H9 (cell line): ENCODE results near the gene FBXO10. TPM values are rescaled to one million over a fixed set of nuclear protein-coding genes. Genes with fewer than 3 reads are reported as not detected.

Experiments
- DNase-seq: peaks from one replicate; pipeline ENCODE4 v3.0.0-alpha.2; 2017
- H2AFZ ChIP-seq: one replicate; pipeline ENCODE4 v1.6.1; 2013; ENCODE audit warnings: mild to moderate bottlenecking, low read length, control low read depth, moderate library complexity
- H2AK5ac ChIP-seq: 2 replicates; pipeline ENCODE4 v1.6.1; 2013; ENCODE audit warnings: low read length, control low read depth, mixed read lengths; ENCODE audit not compliant: insufficient read length
- H2BK120ac ChIP-seq: one replicate; pipeline ENCODE4 v1.6.1; 2013; ENCODE audit warnings: low read depth, mild to moderate bottlenecking, low read length, control low read depth, inconsistent platforms; ENCODE audit not compliant: poor library complexity, severe bottlenecking
- H2BK12ac ChIP-seq: 2 replicates; pipeline ENCODE4 v1.6.1; 2013; ENCODE audit warnings: low read length, control low read depth, mixed read lengths, low read depth; ENCODE audit not compliant: insufficient read length
- H2BK15ac ChIP-seq: 2 replicates; pipeline ENCODE4 v1.6.1; 2013; ENCODE audit warnings: low read depth, low read length, control low read depth
- H2BK20ac ChIP-seq: one replicate; pipeline ENCODE4 v1.6.1; 2013; ENCODE audit warnings: low read depth, mild to moderate bottlenecking, low read length, control low read depth, inconsistent platforms; ENCODE audit not compliant: poor library complexity, severe bottlenecking
- H2BK5ac ChIP-seq: 2 replicates; pipeline ENCODE4 v1.6.1; 2013; ENCODE audit warnings: low read length, control low read depth, mixed read lengths; ENCODE audit not compliant: insufficient read length
- H3K14ac ChIP-seq: 2 replicates; pipeline ENCODE4 v1.6.1; 2013; ENCODE audit warnings: low read length, control low read depth; ENCODE audit not compliant: insufficient read depth
- H3K18ac ChIP-seq: 2 replicates; pipeline ENCODE4 v1.6.1; 2013; ENCODE audit warnings: low read depth, mild to moderate bottlenecking, mixed read lengths, low read length, control low read depth; ENCODE audit not compliant: insufficient read length
- H3K23ac ChIP-seq: 2 replicates; pipeline ENCODE4 v1.6.1; 2013; ENCODE audit warnings: low read length, control low read depth, mixed read lengths, low read depth; ENCODE audit not compliant: insufficient read length
- H3K23me2 ChIP-seq: 2 replicates; pipeline ENCODE4 v1.6.1; 2013; ENCODE audit warnings: low read depth, mild to moderate bottlenecking, mixed read lengths, low read length, control low read depth; ENCODE audit not compliant: insufficient read length, poor library complexity, severe bottlenecking
- H3K27ac ChIP-seq: 2 replicates; pipeline ENCODE4 v1.5.1; 2013; ENCODE audit warnings: low read length, control low read depth, mixed read lengths, low read depth; ENCODE audit not compliant: insufficient read length
- H3K27me3 ChIP-seq: 2 replicates; pipeline ENCODE4 v1.6.1; 2013; ENCODE audit warnings: low read length, control low read depth, inconsistent platforms; ENCODE audit not compliant: insufficient read depth
- H3K4ac ChIP-seq: 2 replicates; pipeline ENCODE4 v1.6.1; 2013; ENCODE audit warnings: low read depth, mild to moderate bottlenecking, control low read depth, inconsistent platforms, low read length, moderate library complexity
- H3K4me1 ChIP-seq: 2 replicates; pipeline ENCODE4 v1.6.1; 2013; ENCODE audit warnings: low read length, control low read depth, inconsistent platforms; ENCODE audit not compliant: insufficient read depth
- H3K4me2 ChIP-seq: 2 replicates; pipeline ENCODE4 v1.6.1; 2013; ENCODE audit warnings: low read length, control low read depth, mixed read lengths; ENCODE audit not compliant: insufficient read length, insufficient read depth
- H3K56ac ChIP-seq: 2 replicates; pipeline ENCODE4 v1.6.1; 2013; ENCODE audit warnings: low read depth, mild to moderate bottlenecking, mixed read lengths, low read length, control low read depth; ENCODE audit not compliant: insufficient read length
- H3K79me1 ChIP-seq: 2 replicates; pipeline ENCODE4 v1.6.1; 2013; ENCODE audit warnings: low read depth, mild to moderate bottlenecking, moderate library complexity, low read length, control low read depth, inconsistent platforms; ENCODE audit not compliant: insufficient read depth, poor library complexity, severe bottlenecking
- H3K79me2 ChIP-seq: 2 replicates; pipeline ENCODE4 v1.6.1; 2013; ENCODE audit warnings: low read length, control low read depth, inconsistent platforms; ENCODE audit not compliant: insufficient read depth
- H3K9ac ChIP-seq: 2 replicates; pipeline ENCODE4 v1.6.1; 2013; ENCODE audit warnings: low read length, control low read depth, mixed read lengths; ENCODE audit not compliant: insufficient read length; ENCODE audit errors: extremely low read depth
- H3K9me3 ChIP-seq: one replicate; pipeline ENCODE4 v1.6.1; 2013; ENCODE audit warnings: low read depth, low read length, inconsistent platforms; ENCODE audit not compliant: control insufficient read depth
- H3T11ph ChIP-seq: one replicate; pipeline ENCODE4 v1.6.1; 2013; ENCODE audit warnings: mild to moderate bottlenecking, low read length, control low read depth, inconsistent platforms
- H4K20me1 ChIP-seq: one replicate; pipeline ENCODE4 v1.6.1; 2013; ENCODE audit not compliant: control insufficient read depth, insufficient read length, insufficient read depth
- H4K5ac ChIP-seq: 2 replicates; pipeline ENCODE4 v1.6.1; 2013; ENCODE audit warnings: low read depth, mild to moderate bottlenecking, mixed read lengths, low read length, control low read depth; ENCODE audit not compliant: insufficient read length
- H4K8ac ChIP-seq: replicated peaks from 2 replicates; pipeline ENCODE4 v1.6.1; 2013; ENCODE audit warnings: low read length, control low read depth, mixed read lengths, low read depth; ENCODE audit not compliant: insufficient read length
- H4K91ac ChIP-seq: 2 replicates; pipeline ENCODE4 v1.6.1; 2013; ENCODE audit warnings: low read depth, mild to moderate bottlenecking, moderate library complexity, mixed read lengths, low read length, control low read depth; ENCODE audit not compliant: insufficient read length
- H3K27ac Mint-ChIP-seq, 3 experiments: 2 replicates in 2 of 3; 3 replicates in 1 of 3; pipeline ENCODE4 v1.8.0; 2020 to 2021; ENCODE audit warnings: mixed read lengths in 3 of 3, mild to moderate bottlenecking in 1 of 3, moderate library complexity in 1 of 3
- H3K27me3 Mint-ChIP-seq: 2 replicates; pipeline ENCODE4 v1.8.0; 2021; ENCODE audit warnings: low read depth, mild to moderate bottlenecking, moderate library complexity, mixed read lengths
- H3K36me3 Mint-ChIP-seq, 3 experiments: 2 replicates in 2 of 3; 3 replicates in 1 of 3; pipeline ENCODE4 v1.8.0; 2020 to 2021; ENCODE audit warnings: low read depth in 3 of 3, mixed read lengths in 3 of 3; ENCODE audit not compliant: insufficient read depth in 1 of 3
- H3K4me1 Mint-ChIP-seq, 2 experiments: 2 replicates each; pipeline ENCODE4 v1.8.0; 2020; ENCODE audit warnings: mixed read lengths in 2 of 2
- H3K4me3 Mint-ChIP-seq, 2 experiments: 2 replicates in 1 of 2; 3 replicates in 1 of 2; pipeline ENCODE4 v1.8.0; 2020 to 2021; ENCODE audit warnings: mild to moderate bottlenecking in 2 of 2, mixed read lengths in 2 of 2, moderate library complexity in 1 of 2
- H3K9me3 Mint-ChIP-seq, 2 experiments: 2 replicates in 1 of 2; 3 replicates in 1 of 2; pipeline ENCODE4 v1.8.0; 2020; ENCODE audit warnings: mild to moderate bottlenecking in 2 of 2, mixed read lengths in 2 of 2, moderate library complexity in 1 of 2
- CTCF ChIP-seq: fragments of 200-600 bp; sonication (generic); conservative IDR thresholded peaks from 3 replicates; pipeline ENCODE4 v1.8.0; 2021; ENCODE audit warnings: antibody characterized with exemption, mild to moderate bottlenecking
- WGBS: extraction: QIAGEN DNeasy Blood & Tissue Kit; methylation state at CpG from one replicate; pipeline ENCODE4 v1.1.7; 2013; ENCODE audit warnings: missing lambda C conversion rate, low lambda C conversion rate, mixed read lengths; ENCODE audit not compliant: insufficient read length; ENCODE audit errors: extremely low coverage; 5-methylcytosine and 5-hydroxymethylcytosine counted together
- total RNA-seq: library from RNA; stranded (reverse); gene quantifications from 2 replicates; pipeline ENCODE4 v1.2.1, GENCODE V29; 2021

FBXO10 gene
- total RNA-seq, 1 experiment from 2014 or later = 16.8 TPM

- H3K14ac ChIP-seq = no peak overlapping the region
- no peak overlapping the region for H2BK5ac ChIP-seq
- no peak overlapping the region for H4K91ac ChIP-seq
- DNase-seq = no peak
- H3K9me3 Mint-ChIP-seq = no peaks in the 10 kb centered on the region
- no peak overlapping the region for H3K27ac ChIP-seq
- peaks cover 6% of the 10 kb centered on the region for H3K79me1 ChIP-seq
- H3K23ac ChIP-seq = no peak overlapping the region
- H2BK120ac ChIP-seq = no peak overlapping the region
- peaks cover 3% of the 10 kb centered on the region; the same call in 1 of the 2 replicates for H3K79me2 ChIP-seq
- no peak overlapping the region for H3K27ac Mint-ChIP-seq
- H4K8ac ChIP-seq = no peak overlapping the region
- H3K18ac ChIP-seq = no peak overlapping the region
- H2BK20ac ChIP-seq = no peak overlapping the region
- peaks cover 3% of the 10 kb centered on the region; the same call in 1 of the 2 replicates for H3K4me1 ChIP-seq
- H3K36me3 Mint-ChIP-seq = peaks cover 50 to 86% (median 69%) of the 10 kb centered on the region in 3 experiments
- H3K23me2 ChIP-seq = no peaks in the 10 kb centered on the region
- H3K27me3 Mint-ChIP-seq = no peaks in the 10 kb centered on the region
- no peaks in the 10 kb centered on the region for H4K20me1 ChIP-seq
- H3K4me1 Mint-ChIP-seq = peaks cover 4 to 5% of the 10 kb centered on the region in 2 experiments
- no peaks in the 10 kb centered on the region for H3K27me3 ChIP-seq
- H3K4me3 Mint-ChIP-seq = no peak overlapping the region
- no peaks in the 10 kb centered on the region for H3K9me3 ChIP-seq
- no peak overlapping the region for H3K4me2 ChIP-seq
- H4K5ac ChIP-seq = no peak overlapping the region
- no peak overlapping the region for H2BK12ac ChIP-seq
- H3K4ac ChIP-seq = no peak overlapping the region
- H3K56ac ChIP-seq = no peak overlapping the region
- H2AFZ ChIP-seq = no peak overlapping the region
- TF ChIP-seq CTCF = no peak
- H2BK15ac ChIP-seq = no peak overlapping the region
- H2AK5ac ChIP-seq = no peak overlapping the region
- WGBS = no CpG with 5 or more reads among the region's 1 CpG
- H3K9ac ChIP-seq = no peak overlapping the region
- no peak overlapping the region for H3T11ph ChIP-seq
These were observed 84.2 kb downstream of the FBXO10 start for GRCh38 chr9:37491939-37492338.
